ENCODE results near the gene PJA2. TPM values are rescaled to one million over a fixed set of nuclear protein-coding genes. Genes with fewer than 3 reads are reported as not detected.

The PJA2 gene
- total and polyA plus RNA-seq, 9 of the 15 experiments (the other 6 are each of a cell fraction or from before 2014, with no cell fraction given), result 25.1 to 82.1 (median 50.1) TPM

DNA sequence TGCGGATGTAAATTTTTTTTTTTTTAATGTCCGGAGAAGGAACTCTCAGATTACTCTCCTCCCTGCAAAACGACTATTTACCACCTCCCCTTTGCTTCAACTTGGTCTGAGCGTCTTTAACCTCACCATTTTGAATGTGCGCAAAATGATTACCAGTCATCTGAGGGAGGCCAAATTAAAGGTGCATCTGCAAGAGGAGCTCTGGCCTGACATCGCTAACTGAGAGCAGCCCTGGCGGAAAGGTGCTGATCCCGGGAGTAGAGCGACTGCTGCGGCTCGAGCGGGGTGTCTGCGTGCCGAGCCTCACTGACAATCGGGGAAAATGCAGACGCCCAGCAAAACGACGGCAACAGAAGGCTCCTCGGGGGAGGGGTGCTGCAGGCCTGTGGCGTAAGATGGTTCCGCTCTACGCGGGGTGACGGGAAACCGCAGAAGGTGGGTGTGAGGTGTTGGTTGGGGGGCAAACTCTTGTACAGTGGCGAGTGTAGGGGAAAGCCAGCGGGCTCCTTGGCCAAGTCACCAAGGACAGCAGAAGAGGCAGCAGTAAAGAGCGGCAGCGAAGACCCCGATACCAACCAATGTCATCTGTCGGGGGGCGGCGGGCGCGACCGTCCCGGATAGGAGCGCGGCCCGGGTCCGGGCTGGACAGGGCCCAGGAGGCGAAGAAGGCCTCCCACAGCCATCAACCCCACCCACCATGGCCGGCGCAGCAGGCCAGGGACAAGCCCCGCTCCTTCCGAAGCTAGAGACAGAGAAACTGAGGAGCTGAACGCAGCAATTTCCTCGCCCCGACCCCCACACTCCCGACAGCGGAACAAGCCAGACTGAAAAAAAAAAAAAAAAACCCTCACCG, 557 bp downstream of the PJA2 start (continued):
- TF ChIP-seq, protein P1, sequence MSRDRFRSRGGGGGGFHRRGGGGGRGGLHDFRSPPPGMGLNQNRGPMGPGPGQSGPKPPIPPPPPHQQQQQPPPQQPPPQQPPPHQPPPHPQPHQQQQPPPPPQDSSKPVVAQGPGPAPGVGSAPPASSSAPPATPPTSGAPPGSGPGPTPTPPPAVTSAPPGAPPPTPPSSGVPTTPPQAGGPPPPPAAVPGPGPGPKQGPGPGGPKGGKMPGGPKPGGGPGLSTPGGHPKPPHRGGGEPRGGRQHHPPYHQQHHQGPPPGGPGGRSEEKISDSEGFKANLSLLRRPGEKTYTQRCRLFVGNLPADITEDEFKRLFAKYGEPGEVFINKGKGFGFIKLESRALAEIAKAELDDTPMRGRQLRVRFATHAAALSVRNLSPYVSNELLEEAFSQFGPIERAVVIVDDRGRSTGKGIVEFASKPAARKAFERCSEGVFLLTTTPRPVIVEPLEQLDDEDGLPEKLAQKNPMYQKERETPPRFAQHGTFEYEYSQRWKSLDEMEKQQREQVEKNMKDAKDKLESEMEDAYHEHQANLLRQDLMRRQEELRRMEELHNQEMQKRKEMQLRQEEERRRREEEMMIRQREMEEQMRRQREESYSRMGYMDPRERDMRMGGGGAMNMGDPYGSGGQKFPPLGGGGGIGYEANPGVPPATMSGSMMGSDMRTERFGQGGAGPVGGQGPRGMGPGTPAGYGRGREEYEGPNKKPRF (IDR thresholded peaks at IDR 0.05; ENCODE audit: low read depth, low read length), result no peak
- no peak for TF ChIP-seq KLF10 (CRISPR knock-in tag; IDR thresholded peaks at IDR 0.05)
- TF ChIP-seq TBL1XR1 (IDR thresholded peaks at IDR 0.05; ENCODE audit: low read length in 2 of 2), result no peak; a peak in 1 of 4 replicates
- no peak for TF ChIP-seq ARID3B (CRISPR knock-in tag; IDR thresholded peaks at IDR 0.05; ENCODE audit: borderline replicate concordance)
- TF ChIP-seq KDM4B (IDR thresholded peaks at IDR 0.05; ENCODE audit: borderline replicate concordance in 2 of 2, low read depth in 1 of 2), result peak in 1 of 2 experiments; percentile 43; a peak in 1 of 4 replicates
- TF ChIP-seq HDAC3 (IDR thresholded peaks at IDR 0.05; ENCODE audit: borderline replicate concordance, partially characterized antibody), result no peak
- no peak for TF ChIP-seq IRF2 (CRISPR knock-in tag; IDR thresholded peaks at IDR 0.05)
- TF ChIP-seq, protein P2, sequence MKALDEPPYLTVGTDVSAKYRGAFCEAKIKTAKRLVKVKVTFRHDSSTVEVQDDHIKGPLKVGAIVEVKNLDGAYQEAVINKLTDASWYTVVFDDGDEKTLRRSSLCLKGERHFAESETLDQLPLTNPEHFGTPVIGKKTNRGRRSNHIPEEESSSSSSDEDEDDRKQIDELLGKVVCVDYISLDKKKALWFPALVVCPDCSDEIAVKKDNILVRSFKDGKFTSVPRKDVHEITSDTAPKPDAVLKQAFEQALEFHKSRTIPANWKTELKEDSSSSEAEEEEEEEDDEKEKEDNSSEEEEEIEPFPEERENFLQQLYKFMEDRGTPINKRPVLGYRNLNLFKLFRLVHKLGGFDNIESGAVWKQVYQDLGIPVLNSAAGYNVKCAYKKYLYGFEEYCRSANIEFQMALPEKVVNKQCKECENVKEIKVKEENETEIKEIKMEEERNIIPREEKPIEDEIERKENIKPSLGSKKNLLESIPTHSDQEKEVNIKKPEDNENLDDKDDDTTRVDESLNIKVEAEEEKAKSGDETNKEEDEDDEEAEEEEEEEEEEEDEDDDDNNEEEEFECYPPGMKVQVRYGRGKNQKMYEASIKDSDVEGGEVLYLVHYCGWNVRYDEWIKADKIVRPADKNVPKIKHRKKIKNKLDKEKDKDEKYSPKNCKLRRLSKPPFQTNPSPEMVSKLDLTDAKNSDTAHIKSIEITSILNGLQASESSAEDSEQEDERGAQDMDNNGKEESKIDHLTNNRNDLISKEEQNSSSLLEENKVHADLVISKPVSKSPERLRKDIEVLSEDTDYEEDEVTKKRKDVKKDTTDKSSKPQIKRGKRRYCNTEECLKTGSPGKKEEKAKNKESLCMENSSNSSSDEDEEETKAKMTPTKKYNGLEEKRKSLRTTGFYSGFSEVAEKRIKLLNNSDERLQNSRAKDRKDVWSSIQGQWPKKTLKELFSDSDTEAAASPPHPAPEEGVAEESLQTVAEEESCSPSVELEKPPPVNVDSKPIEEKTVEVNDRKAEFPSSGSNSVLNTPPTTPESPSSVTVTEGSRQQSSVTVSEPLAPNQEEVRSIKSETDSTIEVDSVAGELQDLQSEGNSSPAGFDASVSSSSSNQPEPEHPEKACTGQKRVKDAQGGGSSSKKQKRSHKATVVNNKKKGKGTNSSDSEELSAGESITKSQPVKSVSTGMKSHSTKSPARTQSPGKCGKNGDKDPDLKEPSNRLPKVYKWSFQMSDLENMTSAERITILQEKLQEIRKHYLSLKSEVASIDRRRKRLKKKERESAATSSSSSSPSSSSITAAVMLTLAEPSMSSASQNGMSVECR (CRISPR knock-in tag; IDR thresholded peaks at IDR 0.05), result 0 out of 2 replicates have a peak, but pooled peaks have one; percentile 32
- TF ChIP-seq, protein P3, sequence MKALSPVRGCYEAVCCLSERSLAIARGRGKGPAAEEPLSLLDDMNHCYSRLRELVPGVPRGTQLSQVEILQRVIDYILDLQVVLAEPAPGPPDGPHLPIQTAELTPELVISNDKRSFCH (CRISPR knock-in tag; IDR thresholded peaks at IDR 0.05), result no peak
- TF ChIP-seq, protein P3 (tag; IDR thresholded peaks at IDR 0.05), result peak; percentile 82
- no peak for TF ChIP-seq PBX2 (CRISPR knock-in tag; IDR thresholded peaks at IDR 0.05; ENCODE audit: low read depth)
- no peak for TF ChIP-seq PBX2 (tag; conservative IDR thresholded peaks at IDR 0.05; ENCODE audit: low read depth)
- no peak for TF ChIP-seq MCM2 (IDR thresholded peaks at IDR 0.05; ENCODE audit: low read depth)
- TF ChIP-seq ESRRA (IDR thresholded peaks at IDR 0.05; ENCODE audit: borderline replicate concordance, low read depth), result peak; percentile 60; the same call in 1 of the 2 replicates
